UCSD-AML1 (cell line): ENCODE data around the gene DNAJC21.

Experiments used
- DNase-seq: peaks from one replicate; lab custom pipeline; 2025; ENCODE audit not compliant: unreplicated experiment; lab: John Stamatoyannopoulos, UW

DNAJC21 gene

GRCh38 chr5:34929134-34929719 lies at the start of gene DNAJC21:
TSS of gene DNAJC21 (plus strand) at chr5:34929559. CDS start at chr5:34929820, 261 bp downstream.
- peak; percentile 99 for DNase-seq

GRCh38 chr5:34881246-34881645 lies 48.1 kb upstream of the DNAJC21 start:
- no peak for DNase-seq

- DNase-seq: no peak
Observed at GRCh38 chr5:34886392-34887119, 42.8 kb upstream of the DNAJC21 start.

- DNase-seq: no peak
Observed at GRCh38 chr5:34889394-34889793, 40.0 kb upstream of the DNAJC21 start.

GRCh38 chr5:34891981-34892380 lies 37.4 kb upstream of the DNAJC21 start:
- no peak for DNase-seq

GRCh38 chr5:34892414-34892813 lies 36.9 kb upstream of the DNAJC21 start:
- DNase-seq: no peak

- DNase-seq: no peak
Observed at GRCh38 chr5:34894716-34895115, 34.6 kb upstream of the DNAJC21 start.

- no peak for DNase-seq
Observed at GRCh38 chr5:34895641-34896419, 33.5 kb upstream of the DNAJC21 start.

GRCh38 chr5:34897646-34898045 lies 31.7 kb upstream of the DNAJC21 start:
- DNase-seq: no peak

- DNase-seq: peak; percentile 39
Observed at GRCh38 chr5:34898258-34898895, 31.0 kb upstream of the DNAJC21 start.

- DNase-seq: no peak
Observed at GRCh38 chr5:34899066-34899465, 30.3 kb upstream of the DNAJC21 start.

- DNase-seq: no peak
Observed at GRCh38 chr5:34900652-34901051, 28.7 kb upstream of the DNAJC21 start.

- no peak for DNase-seq
Observed at GRCh38 chr5:34903260-34903659, 26.1 kb upstream of the DNAJC21 start.

GRCh38 chr5:34905564-34905963 lies 23.8 kb upstream of the DNAJC21 start:
- DNase-seq: no peak

- DNase-seq: no peak
Observed at GRCh38 chr5:34913072-34913471, 16.3 kb upstream of the DNAJC21 start.

GRCh38 chr5:34914671-34915138 lies 14.7 kb upstream of the DNAJC21 start:
- peak; percentile 49 for DNase-seq

GRCh38 chr5:34915139-34915855 lies 14.1 kb upstream of the DNAJC21 start, which contains the start of the genes BRIX1 and RAD1:
TSS of gene BRIX1 (plus strand) at chr5:34915711. CDS start at chr5:34915739, 28 bp downstream.
TSS of gene RAD1 (minus strand) at chr5:34915504. CDS start at chr5:34914892, 612 bp downstream.
- peak; percentile 97 for DNase-seq

GRCh38 chr5:34915856-34916192 lies 13.5 kb upstream of the DNAJC21 start:
- no peak for DNase-seq

GRCh38 chr5:34916518-34916917 lies 12.8 kb upstream of the DNAJC21 start:
- no peak for DNase-seq

- DNase-seq: no peak
Observed at GRCh38 chr5:34918025-34918424, 11.3 kb upstream of the DNAJC21 start.

GRCh38 chr5:34919077-34919476 lies 10.3 kb upstream of the DNAJC21 start:
- no peak for DNase-seq
